HCT116 (cell line): ENCODE measurements around the gene SGTB. TPM values are rescaled to one million over a fixed set of nuclear protein-coding genes. Genes with fewer than 3 reads are reported as not detected.

Experiments
- ATAC-seq: fragments of 200-7000 bp; cut with Tn5 transposase; 2 replicates; pipeline ENCODE4 v1.9.1; 2020; ENCODE audit warnings: mild to moderate bottlenecking, moderate library complexity
- BruUV-seq: library from RNA; stranded (reverse); fragments of 400-500 nt; replicated peaks from 2 replicates; lab custom pipeline; 2021; lab: Mats Ljungman, UMichigan
- CTCF ChIA-PET: fragments of 300-600 bp; sonication (Branson Sonifier 250); formaldehyde crosslinking; loops from one replicate; lab custom pipeline; 2021; ENCODE audit warnings: antibody characterized with exemption; lab: Charles Lee
- POLR2A ChIA-PET: fragments of 300-600, 350-600 bp; sonication (Branson Sonifier 250); formaldehyde crosslinking; loops from one replicate; lab custom pipeline; 2021; ENCODE audit warnings: antibody characterized with exemption; lab: Charles Lee
- RAD21 ChIA-PET, 2 experiments: fragments of 300-600 bp; sonication (Branson Sonifier 250); formaldehyde crosslinking; loops; one replicate each; lab custom pipeline; 2023; ENCODE audit warnings: low total read pairs in 2 of 2; ENCODE audit not compliant: uncharacterized antibody in 2 of 2, unreplicated experiment in 2 of 2, low non-redundant PET in 1 of 2; lab: Charles Lee
- DNase-seq: peaks from one replicate; pipeline ENCODE4 v3.0.0-alpha.2; 2010; ENCODE audit warnings: low read depth, low spot score
- H2AFZ ChIP-seq: fragments of 200-600 bp; shearing (Covaris generic), sonication (generic); 2 replicates; pipeline ENCODE4 v1.6.1; 2017; ENCODE audit warnings: low read depth, mixed run types, mixed read lengths, antibody characterized with exemption, low read length; ENCODE audit not compliant: poor library complexity, severe bottlenecking
- H3K27ac ChIP-seq: 2 replicates; pipeline ENCODE4 v1.5.1; 2012; ENCODE audit warnings: low read depth, low read length
- H3K27me3 ChIP-seq: fragments of 200-600 bp; sonication (generic); 2 replicates; pipeline ENCODE4 v1.6.1; 2016; ENCODE audit warnings: mixed run types, low read length, mixed read lengths; ENCODE audit not compliant: insufficient read depth
- H3K36me3 ChIP-seq, 2 experiments: fragments of 200-500 bp in 1 of 2; fragments of 200-600 bp in 1 of 2; sonication (Bioruptor generic) in 1 of 2; sonication (generic) in 1 of 2; 2 replicates each; pipeline versions ENCODE4 v1.5.1 to v1.6.1; 2014 to 2016; ENCODE audit warnings: low read length in 2 of 2, inconsistent platforms in 1 of 2, mixed read lengths in 1 of 2, mixed run types in 1 of 2; ENCODE audit not compliant: insufficient read depth in 2 of 2, control insufficient read depth in 1 of 2
- H3K4me1 ChIP-seq, 2 experiments: fragments of 200-600 bp in 1 of 2; sonication (generic) in 1 of 2; 2 replicates each; pipeline versions ENCODE4 v1.5.1 to v1.6.1; 2012 to 2017; ENCODE audit warnings: low read length in 2 of 2, inconsistent platforms in 1 of 2, mild to moderate bottlenecking in 1 of 2, mixed read lengths in 1 of 2, mixed run types in 1 of 2, moderate library complexity in 1 of 2; ENCODE audit not compliant: insufficient read depth in 2 of 2, control insufficient read depth in 1 of 2
- H3K4me2 ChIP-seq: fragments of 200-600 bp; sonication (generic); 2 replicates; pipeline ENCODE4 v1.6.1; 2017; ENCODE audit warnings: mixed run types, low read length, mixed read lengths
- H3K4me3 ChIP-seq, 2 experiments: fragments of 200-600 bp in 1 of 2; sonication (generic) in 1 of 2; replicated peaks in 1 of 2; 2 replicates each; pipeline ENCODE4 v1.5.1; 2011 to 2016; ENCODE audit warnings: low read length in 2 of 2, control low read depth in 1 of 2, low read depth in 1 of 2, mild to moderate bottlenecking in 1 of 2, mixed read lengths in 1 of 2, mixed run types in 1 of 2
- H3K79me2 ChIP-seq: fragments of 200-600 bp; sonication (generic); 2 replicates; pipeline ENCODE4 v1.6.1; 2017; ENCODE audit warnings: mild to moderate bottlenecking, mixed run types, low read length, moderate library complexity, mixed read lengths; ENCODE audit not compliant: insufficient read depth
- H3K9ac ChIP-seq: fragments of 200-600 bp; sonication (generic); 2 replicates; pipeline ENCODE4 v1.6.1; 2016; ENCODE audit warnings: low read length, mixed read lengths
- H3K9me2 ChIP-seq: fragments of 200-600 bp; sonication (generic), shearing (Covaris generic); 2 replicates; pipeline ENCODE4 v1.6.1; 2017; ENCODE audit warnings: mixed run types, mild to moderate bottlenecking, moderate library complexity; ENCODE audit not compliant: insufficient read depth
- H3K9me3 ChIP-seq, 2 experiments: fragments of 200-500 bp in 1 of 2; fragments of 200-600 bp in 1 of 2; sonication (Bioruptor generic) in 1 of 2; sonication (generic) in 1 of 2; 2 replicates each; pipeline ENCODE4 v1.6.1; 2014 to 2017; ENCODE audit warnings: low read length in 2 of 2, mixed read lengths in 2 of 2, inconsistent platforms in 1 of 2, low read depth in 1 of 2, mild to moderate bottlenecking in 1 of 2, mixed run types in 1 of 2, moderate library complexity in 1 of 2; ENCODE audit not compliant: control insufficient read depth in 1 of 2, insufficient read depth in 1 of 2
- H4K20me1 ChIP-seq: fragments of 200-600 bp; sonication (generic), shearing (Covaris generic); 2 replicates; pipeline ENCODE4 v1.6.1; 2017; ENCODE audit warnings: mixed run types, mild to moderate bottlenecking, moderate library complexity; ENCODE audit not compliant: insufficient read depth
- CTCF ChIP-seq, 3 experiments: fragments of 200-600 bp in 1 of 3; sonication (generic) in 1 of 3; IDR thresholded peaks in 2 of 3; conservative IDR thresholded peaks in 1 of 3; 2 replicates each; pipeline ENCODE4 v1.5.1; 2012 to 2017; ENCODE audit warnings: low read depth in 2 of 3, low read length in 2 of 3, antibody characterized with exemption in 1 of 3, borderline replicate concordance in 1 of 3, control low read depth in 1 of 3, mild to moderate bottlenecking in 1 of 3, mixed read lengths in 1 of 3, mixed run types in 1 of 3, moderate library complexity in 1 of 3; ENCODE audit not compliant: insufficient read depth in 1 of 3
- EGR1 ChIP-seq: IDR thresholded peaks from 2 replicates; pipeline ENCODE4 v1.6.1; 2012; ENCODE audit warnings: low read depth
- EZH2 ChIP-seq: fragments of 200-600 bp; sonication (generic); IDR thresholded peaks from 2 replicates; pipeline ENCODE4 v1.6.1; 2017; ENCODE audit warnings: antibody characterized with exemption, mixed run types
- FOSL1 ChIP-seq: IDR thresholded peaks from 2 replicates; pipeline ENCODE4 v1.6.1; 2012; ENCODE audit warnings: low read depth
- JUND ChIP-seq: IDR thresholded peaks from 2 replicates; pipeline ENCODE4 v1.6.1; 2012
- MAX ChIP-seq: IDR thresholded peaks from 2 replicates; pipeline ENCODE4 v1.6.1; 2012
- POLR2A ChIP-seq: IDR thresholded peaks from 2 replicates; pipeline ENCODE4 v1.7.0; 2011; ENCODE audit warnings: borderline replicate concordance; ENCODE audit not compliant: insufficient read depth, insufficient read length; ENCODE audit errors: extremely low read depth
- POLR2AphosphoS5 ChIP-seq: IDR thresholded peaks from 2 replicates; pipeline ENCODE4 v1.6.1; 2011; ENCODE audit warnings: mild to moderate bottlenecking, low read depth, low read length, moderate library complexity
- RAD21 ChIP-seq: IDR thresholded peaks from 2 replicates; pipeline ENCODE4 v1.6.1; 2012; ENCODE audit warnings: low read depth, mild to moderate bottlenecking
- SIN3A ChIP-seq: IDR thresholded peaks from 2 replicates; pipeline ENCODE4 v1.6.1; 2012; ENCODE audit warnings: low read depth
- TCF7L2 ChIP-seq: IDR thresholded peaks from 2 replicates; pipeline ENCODE4 v1.7.0; 2011; ENCODE audit warnings: borderline replicate concordance, inconsistent platforms; ENCODE audit not compliant: insufficient read depth, insufficient read length; ENCODE audit errors: extremely low read depth
- YY1 ChIP-seq: IDR thresholded peaks from 2 replicates; pipeline ENCODE4 v1.6.1; 2011; ENCODE audit warnings: low read length, low read depth, moderate library complexity, mild to moderate bottlenecking; ENCODE audit not compliant: insufficient replicate concordance; ENCODE audit errors: extremely low read depth
- ZBTB33 ChIP-seq: IDR thresholded peaks from 2 replicates; pipeline ENCODE4 v1.6.1; 2011; ENCODE audit warnings: mild to moderate bottlenecking, low read length, moderate library complexity; ENCODE audit not compliant: insufficient replicate concordance; ENCODE audit errors: extremely low read depth
- ZFX ChIP-seq: fragments of 450-650 bp; IDR thresholded peaks from 2 replicates; pipeline ENCODE4 v1.6.1; 2017
- ZNF274 ChIP-seq: fragments of 200-500 bp; sonication (Bioruptor generic); IDR thresholded peaks from 2 replicates; pipeline ENCODE4 v1.6.1; 2014; ENCODE audit warnings: mild to moderate bottlenecking, low read depth, low read length, inconsistent platforms
- intact Hi-C: fragments of 100-400 bp; cut with micrococcal nuclease; formaldehyde crosslinking; loops from 2 replicates; pipeline ENCODE4 v1.10.0; 2022
- total RNA-seq: library from RNA; stranded (reverse); gene quantifications from one replicate; pipeline ENCODE4 v1.2.1, GENCODE V29; 2021; ENCODE audit not compliant: unreplicated experiment

Gene SGTB
- total RNA-seq, 1 experiment from 2014 or later: 12.6 TPM

GRCh38 chr5:65768723-65769346 is 46.9 kb upstream of the SGTB start:
- ChIA-PET CTCF (no interaction called here), POLR2A (no interaction called here), RAD21 (no interaction called here)
- H3K27ac ChIP-seq: no peak overlapping the region
- no peak for DNase-seq
- intact Hi-C loops: no loop called here
- no peaks in the 10 kb centered on the region for H4K20me1 ChIP-seq
- H3K9me3 ChIP-seq: no peaks in the 10 kb centered on the region
- H3K79me2 ChIP-seq: no peaks in the 10 kb centered on the region
- ATAC-seq: no peak
- H3K9me2 ChIP-seq: no peaks in the 10 kb centered on the region
- no peak overlapping the region for H3K9ac ChIP-seq
- peaks cover 0 to 13% of the 10 kb centered on the region in 2 experiments; a peak in 3 of 4 replicates for H3K4me1 ChIP-seq
- no peaks in the 10 kb centered on the region for H3K27me3 ChIP-seq
- no peak for TF ChIP-seq CTCF (IDR thresholded peaks at IDR 0.05 in 2 of 3, conservative IDR thresholded peaks at IDR 0.05 in 1 of 3; ENCODE audit: borderline replicate concordance in 1 of 3, insufficient read depth in 1 of 3, low read depth in 2 of 3, low read length in 2 of 3)
- TF ChIP-seq RAD21: no peak
- no peak for TF ChIP-seq POLR2AphosphoS5
- no peak for TF ChIP-seq JUND
- TF ChIP-seq ZBTB33: no peak
- TF ChIP-seq SIN3A: no peak
- no peak for TF ChIP-seq TCF7L2
- no peak for TF ChIP-seq YY1
- TF ChIP-seq FOSL1: no peak
- TF ChIP-seq POLR2A: no peak
- TF ChIP-seq MAX: no peak
- no peak for TF ChIP-seq EGR1
- TF ChIP-seq ZFX: no peak
- TF ChIP-seq EZH2: no peak
- TF ChIP-seq ZNF274: no peak
- H3K36me3 ChIP-seq: no peaks in the 10 kb centered on the region; a peak in 1 of 4 replicates
- H3K4me3 ChIP-seq: no peak overlapping the region
- H3K4me2 ChIP-seq: no peak overlapping the region
- no peak overlapping the region for H2AFZ ChIP-seq
- no TSS peak for BruUV-seq
